Natural killer cell (primary cell): ENCODE data around the gene ATP5F1E. TPM values are rescaled to one million over a fixed set of nuclear protein-coding genes. Genes with fewer than 3 reads are reported as not detected.

Experiments
- ATAC-seq, 3 donors: fragments of 150-1000 bp in 2 of 3; fragments of 200-7000 bp in 1 of 3; cut with Tn5 transposase; 1 replicate in 1 of 3; 2 replicates in 2 of 3; pipeline ENCODE4 v1.10.0; 2021; ENCODE audit warnings: mild to moderate bottlenecking in 2 of 3, moderate library complexity in 2 of 3
- DNase-seq, 2 donors: peaks; one replicate each; pipeline versions ENCODE4 v3.0.0 to v3.0.0-alpha.2; 2013 to 2021; ENCODE audit warnings: mixed read lengths in 1 of 2
- H3K27ac ChIP-seq: one replicate; pipeline ENCODE4 v1.5.1; 2013; ENCODE audit warnings: mild to moderate bottlenecking, low read length
- H3K27me3 ChIP-seq: one replicate; pipeline ENCODE4 v1.6.1; 2013; ENCODE audit warnings: low read length; ENCODE audit not compliant: control insufficient read depth, insufficient read depth
- H3K36me3 ChIP-seq: one replicate; pipeline ENCODE4 v1.6.1; 2013; ENCODE audit warnings: low read length; ENCODE audit not compliant: control insufficient read depth, insufficient read depth
- H3K4me1 ChIP-seq: one replicate; pipeline ENCODE4 v1.6.1; 2013; ENCODE audit warnings: low read length; ENCODE audit not compliant: control insufficient read depth, insufficient read depth
- H3K4me3 ChIP-seq: one replicate; pipeline ENCODE4 v1.5.1; 2013; ENCODE audit warnings: low read length
- H3K9me3 ChIP-seq: one replicate; pipeline ENCODE4 v1.6.1; 2013; ENCODE audit warnings: low read length; ENCODE audit not compliant: control insufficient read depth, insufficient read depth
- H3K27ac Mint-ChIP-seq, 2 donors: one replicate each; pipeline ENCODE4 v1.8.0; 2022; ENCODE audit warnings: mild to moderate bottlenecking in 2 of 2, mixed read lengths in 2 of 2, moderate library complexity in 1 of 2
- H3K27me3 Mint-ChIP-seq, 2 donors: one replicate each; pipeline ENCODE4 v1.8.0; 2022; ENCODE audit warnings: low read depth in 2 of 2, mixed read lengths in 2 of 2
- H3K36me3 Mint-ChIP-seq: one replicate; pipeline ENCODE4 v1.8.0; 2022; ENCODE audit warnings: mixed read lengths
- H3K4me1 Mint-ChIP-seq, 2 donors: one replicate each; pipeline ENCODE4 v1.8.0; 2022; ENCODE audit warnings: mixed read lengths in 2 of 2
- H3K4me3 Mint-ChIP-seq: one replicate; pipeline ENCODE4 v1.8.0; 2022; ENCODE audit warnings: mild to moderate bottlenecking, moderate library complexity, mixed read lengths
- H3K9me3 Mint-ChIP-seq, 2 donors: one replicate each; pipeline ENCODE4 v1.8.0; 2022; ENCODE audit warnings: mixed read lengths in 2 of 2
- WGBS: methylation state at CpG from one replicate; pipeline ENCODE4 v1.1.7; 2013; ENCODE audit warnings: missing lambda C conversion rate; ENCODE audit not compliant: insufficient coverage; 5-methylcytosine and 5-hydroxymethylcytosine counted together
- intact Hi-C: fragments of 100-400 bp; cut with micrococcal nuclease; formaldehyde crosslinking; loops from one replicate; pipeline ENCODE4 v1.14.2; 2022
- total RNA-seq, 4 donors: library from RNA; stranded (reverse); fragments of 120-200 nt in 1 of 4; gene quantifications; one replicate each; pipeline versions ENCODE4 v1.2.3 to v1.2.4, GENCODE V29; 2013 to 2022
- TF ChIP-seq, protein P1 (sequence below): fragments of 200-600 bp; IDR thresholded peaks from one replicate; pipeline ENCODE4 v1.8.0; 2022; ENCODE audit warnings: antibody characterized with exemption

ATP5F1E gene
- total RNA-seq: 10 to 100 TPM; 45.9 to 58.0 (median 50.8) TPM
- 84.1 TPM for total RNA-seq (2013)

DNA sequence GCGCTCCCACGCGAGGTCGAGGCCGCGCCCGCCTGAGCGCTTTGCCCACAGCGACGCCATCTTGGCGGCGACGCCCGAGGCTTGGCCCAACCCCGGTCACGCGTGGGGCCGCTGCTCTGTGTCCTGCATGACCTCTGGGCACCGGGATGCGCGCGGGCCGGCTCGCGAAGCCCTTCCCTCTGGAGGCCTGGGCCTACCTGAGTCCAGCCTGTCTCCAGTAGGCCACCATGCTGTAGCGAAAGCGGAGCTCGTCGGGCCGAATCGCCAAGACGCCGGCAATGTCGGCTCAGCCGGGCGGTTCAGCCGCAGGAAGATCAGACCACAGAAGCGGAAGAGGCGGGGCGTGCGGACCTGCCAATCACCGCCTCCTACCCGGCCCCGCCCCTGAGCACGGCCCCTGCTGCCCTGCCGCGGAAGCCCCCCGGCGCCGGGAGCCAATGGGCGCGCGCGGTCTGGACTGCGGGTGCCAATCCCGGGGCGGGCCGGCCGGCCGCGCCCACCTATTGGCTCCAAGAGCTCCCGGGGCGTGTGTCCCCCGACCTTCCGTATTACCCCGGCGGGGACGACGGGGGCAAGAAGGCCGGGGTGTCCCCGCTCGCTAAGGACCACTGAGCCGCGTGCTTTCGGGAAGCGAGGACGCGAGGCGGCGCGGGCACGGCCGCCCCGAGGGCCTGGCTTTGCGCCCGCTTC, at the start of gene ATP5F1E:
Gene ATP5F1E (minus strand): TSS at position 313 of the 690 bp plus-strand sequence. CDS start 84 bp downstream, at position 229.
- Mint-ChIP-seq H3K27ac (peak within 1 kb of the TSS; percentile 91 to 93), H3K4me3 (peak within 1 kb of the TSS; percentile 95), H3K36me3 (peaks cover 41% of the 10 kb centered on the region), H3K27me3 (no peaks in the 10 kb centered on the region), H3K9me3 (no peaks in the 10 kb centered on the region), H3K4me1 (peaks cover 45 to 49% of the 10 kb centered on the region in 2 donors)
- ATAC-seq (peak; percentile 95 to 99 (median 95)), DNase-seq (peak; percentile 97 to 98)
- intact Hi-C loops: loop anchor here (1.0 kb wide), 2 partner anchors 10 to 124 kb away; partner anchors contain the start of gene PRELID3B
- TF ChIP-seq, protein P1, sequence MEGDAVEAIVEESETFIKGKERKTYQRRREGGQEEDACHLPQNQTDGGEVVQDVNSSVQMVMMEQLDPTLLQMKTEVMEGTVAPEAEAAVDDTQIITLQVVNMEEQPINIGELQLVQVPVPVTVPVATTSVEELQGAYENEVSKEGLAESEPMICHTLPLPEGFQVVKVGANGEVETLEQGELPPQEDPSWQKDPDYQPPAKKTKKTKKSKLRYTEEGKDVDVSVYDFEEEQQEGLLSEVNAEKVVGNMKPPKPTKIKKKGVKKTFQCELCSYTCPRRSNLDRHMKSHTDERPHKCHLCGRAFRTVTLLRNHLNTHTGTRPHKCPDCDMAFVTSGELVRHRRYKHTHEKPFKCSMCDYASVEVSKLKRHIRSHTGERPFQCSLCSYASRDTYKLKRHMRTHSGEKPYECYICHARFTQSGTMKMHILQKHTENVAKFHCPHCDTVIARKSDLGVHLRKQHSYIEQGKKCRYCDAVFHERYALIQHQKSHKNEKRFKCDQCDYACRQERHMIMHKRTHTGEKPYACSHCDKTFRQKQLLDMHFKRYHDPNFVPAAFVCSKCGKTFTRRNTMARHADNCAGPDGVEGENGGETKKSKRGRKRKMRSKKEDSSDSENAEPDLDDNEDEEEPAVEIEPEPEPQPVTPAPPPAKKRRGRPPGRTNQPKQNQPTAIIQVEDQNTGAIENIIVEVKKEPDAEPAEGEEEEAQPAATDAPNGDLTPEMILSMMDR: no peak
- peak within 1 kb of the TSS; percentile 85 for H3K27ac ChIP-seq
- peaks cover 17% of the 10 kb centered on the region for H3K4me1 ChIP-seq
- under 1% methylated on average over 86 of the region's 86 CpGs for WGBS
- no peaks in the 10 kb centered on the region for H3K27me3 ChIP-seq
- H3K4me3 ChIP-seq: peak within 1 kb of the TSS; percentile 81
- peaks cover 61% of the 10 kb centered on the region for H3K36me3 ChIP-seq
- H3K9me3 ChIP-seq: no peaks in the 10 kb centered on the region

- 67% methylated on average over 3 of the region's 3 CpGs for WGBS
- intact Hi-C loops: no loop called here
- H3K4me1 Mint-ChIP-seq: peaks cover 4 to 9% of the 10 kb centered on the region in 2 donors
- no peak overlapping the region for H3K27ac ChIP-seq
- H3K27ac Mint-ChIP-seq: no peak overlapping the region
- peaks cover 23 to 38% of the 10 kb centered on the region in 2 donors for H3K27me3 Mint-ChIP-seq
- peaks cover 8% of the 10 kb centered on the region for H3K4me1 ChIP-seq
- H3K36me3 Mint-ChIP-seq: no peaks in the 10 kb centered on the region
- no peaks in the 10 kb centered on the region for H3K9me3 ChIP-seq
- H3K27me3 ChIP-seq: peaks cover 8% of the 10 kb centered on the region
- TF ChIP-seq, protein P1: no peak
- DNase-seq: no peak
- no peaks in the 10 kb centered on the region for H3K36me3 ChIP-seq
- no peak for ATAC-seq
- no peak overlapping the region for H3K4me3 Mint-ChIP-seq
- H3K9me3 Mint-ChIP-seq: no peaks in the 10 kb centered on the region
- no peak overlapping the region for H3K4me3 ChIP-seq
Observed at GRCh38 chr20:59081036-59081435, 48.9 kb upstream of the ATP5F1E start.

DNA sequence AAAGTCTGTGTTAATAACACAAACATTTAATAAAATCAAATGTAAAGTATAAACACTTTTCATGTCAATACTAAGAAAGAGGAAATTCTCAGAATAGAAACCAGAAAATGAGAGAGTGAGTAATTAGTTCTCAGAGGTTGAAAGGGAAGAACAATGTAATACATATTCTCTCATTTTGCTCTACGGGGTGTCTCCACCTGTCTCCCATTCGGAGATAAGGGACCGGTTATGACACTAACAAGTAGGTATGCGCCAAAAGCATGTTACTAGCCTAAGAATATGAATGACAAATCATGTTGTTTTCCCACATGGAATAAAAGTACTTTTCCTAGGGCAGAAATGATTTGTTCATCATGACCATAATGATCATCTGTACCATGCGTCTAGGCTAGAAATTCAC, 46.1 kb upstream of the ATP5F1E start:
- no peak overlapping the region for H3K4me3 ChIP-seq
- peaks cover 8% of the 10 kb centered on the region for H3K27me3 ChIP-seq
- H3K27ac Mint-ChIP-seq: no peak overlapping the region
- no peak overlapping the region for H3K27ac ChIP-seq
- no peak for ATAC-seq
- H3K4me3 Mint-ChIP-seq: no peak overlapping the region
- H3K4me1 ChIP-seq: peaks cover 11% of the 10 kb centered on the region
- TF ChIP-seq, protein P1: no peak
- intact Hi-C loops: no loop called here
- no peaks in the 10 kb centered on the region for H3K9me3 Mint-ChIP-seq
- no peaks in the 10 kb centered on the region for H3K36me3 ChIP-seq
- H3K9me3 ChIP-seq: no peaks in the 10 kb centered on the region
- no peak for DNase-seq
- H3K27me3 Mint-ChIP-seq: peaks cover 18 to 45% of the 10 kb centered on the region in 2 donors
- H3K4me1 Mint-ChIP-seq: peaks cover 5 to 19% of the 10 kb centered on the region in 2 donors
- H3K36me3 Mint-ChIP-seq: no peaks in the 10 kb centered on the region
- WGBS: 74% methylated on average over 5 of the region's 5 CpGs
